ENCODE measurements around the gene ZC3H10. TPM values are rescaled to one million over a fixed set of nuclear protein-coding genes. Genes with fewer than 3 reads are reported as not detected.
"Not testable (repeated sequence)": the region's sequence is repeated elsewhere in the genome, so short reads cannot be mapped to it uniquely, and the experiment has no call there.

Gene ZC3H10
- total RNA-seq, 3 donors from 2014 or later, result 5.0 to 11.8 (median 5.4) TPM

DNA sequence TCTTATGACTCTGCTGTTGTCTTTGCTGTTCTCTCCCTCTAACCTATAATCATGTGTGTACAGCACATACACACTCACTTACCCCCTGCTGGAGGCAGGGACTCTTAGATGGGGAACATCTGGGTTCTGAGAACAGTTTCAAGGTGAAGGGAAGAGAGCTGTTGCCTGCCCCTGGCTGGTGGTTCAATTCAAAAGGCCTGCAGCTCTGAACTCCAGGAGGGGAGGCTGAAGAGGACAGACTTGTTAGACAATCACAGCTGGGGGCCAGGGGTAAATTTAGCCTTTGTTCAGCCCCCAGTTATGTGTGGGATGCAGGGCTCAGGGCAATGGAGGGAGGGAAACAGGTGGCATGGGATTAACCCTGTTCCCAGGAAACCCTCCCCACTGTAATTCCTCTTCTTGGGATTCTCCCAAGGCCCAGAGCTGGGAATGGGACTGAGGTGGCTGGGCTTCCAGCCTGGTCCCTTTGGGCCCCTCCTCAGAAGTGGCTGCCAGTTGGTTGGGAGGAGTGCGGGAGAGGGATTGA lies 36.2 kb downstream of the ZC3H10 start:
- no peak for ATAC-seq
- DNase-seq, result no peak
- H3K4me3 ChIP-seq, result no peak overlapping the region
- H3K4me1 ChIP-seq (ENCODE audit: low read depth), result peaks cover 17% of the 10 kb centered on the region
- H3K36me3 ChIP-seq (ENCODE audit: low read depth), result no peaks in the 10 kb centered on the region
- intact Hi-C loops (cut with DNase I, micrococcal nuclease), result no loop called here
- TF ChIP-seq, protein P1, sequence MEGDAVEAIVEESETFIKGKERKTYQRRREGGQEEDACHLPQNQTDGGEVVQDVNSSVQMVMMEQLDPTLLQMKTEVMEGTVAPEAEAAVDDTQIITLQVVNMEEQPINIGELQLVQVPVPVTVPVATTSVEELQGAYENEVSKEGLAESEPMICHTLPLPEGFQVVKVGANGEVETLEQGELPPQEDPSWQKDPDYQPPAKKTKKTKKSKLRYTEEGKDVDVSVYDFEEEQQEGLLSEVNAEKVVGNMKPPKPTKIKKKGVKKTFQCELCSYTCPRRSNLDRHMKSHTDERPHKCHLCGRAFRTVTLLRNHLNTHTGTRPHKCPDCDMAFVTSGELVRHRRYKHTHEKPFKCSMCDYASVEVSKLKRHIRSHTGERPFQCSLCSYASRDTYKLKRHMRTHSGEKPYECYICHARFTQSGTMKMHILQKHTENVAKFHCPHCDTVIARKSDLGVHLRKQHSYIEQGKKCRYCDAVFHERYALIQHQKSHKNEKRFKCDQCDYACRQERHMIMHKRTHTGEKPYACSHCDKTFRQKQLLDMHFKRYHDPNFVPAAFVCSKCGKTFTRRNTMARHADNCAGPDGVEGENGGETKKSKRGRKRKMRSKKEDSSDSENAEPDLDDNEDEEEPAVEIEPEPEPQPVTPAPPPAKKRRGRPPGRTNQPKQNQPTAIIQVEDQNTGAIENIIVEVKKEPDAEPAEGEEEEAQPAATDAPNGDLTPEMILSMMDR (IDR thresholded peaks at IDR 0.05), result no peak
- H3K9me3 ChIP-seq, result no peaks in the 10 kb centered on the region

DNA sequence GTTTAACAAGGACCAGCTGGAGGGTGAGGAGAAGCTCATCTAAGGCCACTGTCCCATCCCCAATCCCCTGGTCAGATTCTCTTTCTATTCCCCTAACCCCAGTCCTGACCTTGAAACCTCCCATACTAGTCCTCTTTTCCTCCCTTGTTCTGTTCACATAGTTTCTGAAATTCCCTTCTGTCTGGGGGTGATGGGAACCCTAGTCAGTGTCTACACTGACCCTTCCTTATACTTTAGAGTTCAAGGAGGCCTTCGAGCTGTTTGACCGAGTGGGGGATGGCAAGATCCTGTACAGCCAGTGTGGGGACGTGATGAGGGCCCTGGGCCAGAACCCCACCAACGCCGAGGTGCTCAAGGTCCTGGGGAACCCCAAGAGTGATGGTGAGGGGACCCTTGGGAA lies 36.8 kb downstream of the ZC3H10 start:
- Histone ChIP-seq H3K4me3 (no peak overlapping the region), H3K9me3 (no peaks in the 10 kb centered on the region), H3K36me3 (ENCODE audit: low read depth) (no peaks in the 10 kb centered on the region), H3K4me1 (ENCODE audit: low read depth) (peaks cover 22% of the 10 kb centered on the region)
- intact Hi-C loops (cut with DNase I, micrococcal nuclease), result no loop called here
- TF ChIP-seq, protein P1 (IDR thresholded peaks at IDR 0.05), result no peak
- DNase-seq, result no peak
- ATAC-seq, result no peak

DNA sequence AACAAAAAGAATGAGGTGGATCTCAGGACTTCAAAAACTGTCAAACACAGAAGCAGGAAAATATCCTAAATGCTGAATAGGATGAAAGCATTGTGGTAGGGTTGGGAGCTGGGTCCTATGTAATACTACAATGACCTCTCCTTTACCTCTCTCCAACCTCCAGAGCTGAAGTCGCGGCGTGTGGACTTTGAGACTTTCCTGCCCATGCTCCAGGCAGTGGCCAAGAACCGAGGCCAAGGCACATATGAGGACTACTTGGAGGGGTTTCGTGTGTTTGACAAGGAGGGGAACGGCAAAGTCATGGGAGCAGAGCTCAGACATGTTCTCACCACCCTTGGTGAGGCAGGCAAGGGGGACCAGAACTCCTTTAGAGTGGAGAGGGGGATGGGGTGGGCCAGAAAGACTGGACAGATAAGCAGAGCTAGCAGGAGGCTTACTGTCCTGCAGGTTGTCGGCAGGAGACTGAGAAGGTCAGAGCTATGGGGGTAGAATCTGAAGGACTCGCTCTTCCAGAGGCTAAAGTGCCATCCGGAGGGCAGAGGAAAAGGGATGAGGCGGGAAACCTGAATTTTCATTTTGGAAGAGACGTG lies 37.3 kb downstream of the ZC3H10 start:
- DNase-seq (no peak), ATAC-seq (no peak)
- H3K9me3 ChIP-seq, result no peaks in the 10 kb centered on the region
- peaks cover 27% of the 10 kb centered on the region for H3K4me1 ChIP-seq (ENCODE audit: low read depth)
- no peak overlapping the region for H3K4me3 ChIP-seq
- TF ChIP-seq, protein P1 (IDR thresholded peaks at IDR 0.05), result no peak
- no peaks in the 10 kb centered on the region for H3K36me3 ChIP-seq (ENCODE audit: low read depth)
- intact Hi-C loops (cut with DNase I, micrococcal nuclease), result no loop called here

DNA sequence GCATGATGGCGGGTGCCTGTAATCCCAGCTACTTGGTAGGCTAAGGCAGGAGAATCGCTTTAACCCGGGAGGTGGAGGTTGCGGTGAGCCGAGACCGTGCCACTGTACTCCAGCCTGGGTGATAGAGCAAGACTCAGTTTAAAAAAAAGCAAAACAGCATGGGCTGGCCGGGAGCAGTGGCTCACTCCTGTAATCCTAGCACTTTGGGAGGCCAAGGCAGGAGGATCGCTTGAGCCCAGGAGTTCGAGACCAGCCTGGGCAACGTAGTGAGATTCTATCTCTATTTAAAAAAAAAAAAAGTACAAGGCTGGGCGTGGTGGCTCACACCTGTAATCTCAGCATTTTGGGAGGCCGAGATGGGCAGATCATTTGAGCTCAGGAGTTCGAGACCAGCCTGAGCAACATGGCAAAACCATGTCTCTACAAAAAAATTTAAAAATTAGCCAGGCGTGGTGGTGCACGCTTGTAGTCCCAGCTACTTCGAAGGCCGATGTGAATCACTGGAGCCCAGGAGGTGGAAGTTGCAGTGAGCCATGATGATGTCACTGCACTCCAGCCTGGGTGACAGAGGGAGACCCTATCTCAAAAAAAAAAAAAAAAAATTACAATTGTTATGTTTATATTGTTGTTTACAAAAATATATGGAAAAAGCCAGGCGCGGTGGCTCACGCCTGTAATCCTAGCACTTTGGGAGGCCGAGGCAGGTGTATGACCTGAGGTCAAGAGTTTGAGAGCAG lies 38.6 kb downstream of the ZC3H10 start:
- H3K9me3 ChIP-seq; DNase-seq; H3K4me3 ChIP-seq; H3K36me3 ChIP-seq (ENCODE audit: low read depth); intact Hi-C loops (cut with DNase I, micrococcal nuclease); ATAC-seq: not testable (repeated sequence)
- peaks cover 34% of the 10 kb centered on the region for H3K4me1 ChIP-seq (ENCODE audit: low read depth)

DNA sequence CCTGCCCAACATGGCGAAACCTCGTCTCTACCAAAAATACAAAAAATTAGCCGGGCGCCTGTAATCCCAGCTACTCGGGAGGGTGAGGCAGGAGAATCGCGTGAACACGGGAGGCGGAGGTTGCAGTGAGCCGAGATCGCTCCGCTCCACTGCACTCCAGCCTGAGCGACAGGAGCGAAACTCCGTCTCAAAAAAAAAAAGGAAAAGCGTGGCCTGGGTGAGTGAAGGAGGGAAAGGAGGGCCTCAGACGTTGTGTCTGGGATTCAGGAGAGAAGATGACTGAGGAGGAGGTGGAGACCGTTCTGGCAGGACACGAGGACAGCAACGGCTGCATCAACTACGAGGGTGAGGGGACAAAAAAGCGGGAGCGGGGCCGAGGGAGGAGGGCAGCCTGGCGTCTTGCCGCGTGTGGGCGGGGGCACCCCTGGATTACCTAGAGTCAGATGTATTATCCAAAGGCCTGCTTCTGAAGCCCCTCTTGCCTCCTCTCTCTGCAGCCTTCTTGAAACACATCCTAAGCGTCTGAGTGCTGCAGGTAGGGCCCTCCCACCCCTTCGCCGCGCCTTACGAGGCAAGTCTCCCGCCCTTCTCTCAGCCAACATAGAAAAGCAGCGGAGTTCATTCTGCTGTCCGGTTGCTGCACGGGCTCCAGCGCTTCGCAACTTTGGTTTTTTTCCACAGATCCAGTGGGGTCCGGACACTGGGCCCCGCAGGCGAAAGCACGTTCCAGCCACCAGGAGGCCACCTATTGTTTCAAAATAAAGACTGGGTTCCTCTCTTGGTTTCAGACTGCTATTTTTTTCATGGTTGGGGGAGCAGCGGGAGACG lies 39.3 kb downstream of the ZC3H10 start:
- peak; percentile 81 to 85 (median 82) for DNase-seq
- Histone ChIP-seq H3K36me3 (ENCODE audit: low read depth) (no peaks in the 10 kb centered on the region), H3K9me3 (no peaks in the 10 kb centered on the region), H3K4me3 (peak overlapping the region; percentile 70), H3K4me1 (ENCODE audit: low read depth) (peaks cover 34% of the 10 kb centered on the region)
- intact Hi-C loops (cut with DNase I, micrococcal nuclease), result no loop called here
- ATAC-seq, result peak; percentile 64
- TF ChIP-seq, protein P1 (IDR thresholded peaks at IDR 0.05), result peak; percentile 28

Data from mucosa of descending colon (tissue), 3 donors.